PC-3 (cell line): ENCODE data around the gene JDP2. TPM values are rescaled to one million over a fixed set of nuclear protein-coding genes. Genes with fewer than 3 reads are reported as not detected.

Experiments
- ATAC-seq: fragments of 200-7000 bp; cut with Tn5 transposase; 2 replicates; pipeline ENCODE4 v1.9.1; 2020; ENCODE audit warnings: mild to moderate bottlenecking, moderate library complexity
- BruUV-seq: library from RNA; stranded (reverse); fragments of 400-500 nt; replicated peaks from 2 replicates; lab custom pipeline; 2021; lab: Mats Ljungman, UMichigan
- CTCF ChIA-PET: fragments of 300-600 bp; sonication (Branson Sonifier 250); formaldehyde crosslinking; loops from one replicate; lab custom pipeline; 2022; ENCODE audit warnings: antibody characterized with exemption; lab: Charles Lee
- POLR2A ChIA-PET: fragments of 300-600 bp; sonication (Branson Sonifier 250); formaldehyde crosslinking; loops from one replicate; lab custom pipeline; 2022; ENCODE audit warnings: antibody characterized with exemption; ENCODE audit not compliant: unreplicated experiment; lab: Charles Lee
- DNase-seq: peaks from one replicate; pipeline ENCODE4 v3.0.0-alpha.2; 2015
- H2AFZ ChIP-seq: fragments of 300-600 bp; sonication (generic); 2 replicates; pipeline ENCODE4 v1.6.0; 2016; ENCODE audit warnings: antibody characterized with exemption, low read length
- H3F3A ChIP-seq: fragments of 300-600 bp; sonication (generic); one replicate; pipeline ENCODE4 v1.6.0; 2017; ENCODE audit warnings: antibody characterized with exemption, low read length, control low read depth, mild to moderate bottlenecking; ENCODE audit not compliant: unreplicated experiment
- H3K27ac ChIP-seq: fragments of 300-600 bp; sonication (generic); 2 replicates; pipeline ENCODE4 v1.5.1; 2016; ENCODE audit warnings: mild to moderate bottlenecking, low read length
- H3K27me3 ChIP-seq: fragments of 300-600 bp; sonication (generic); 2 replicates; pipeline ENCODE4 v1.6.1; 2016; ENCODE audit warnings: low read length, mixed read lengths
- H3K36me3 ChIP-seq: fragments of 300-600 bp; sonication (generic); 2 replicates; pipeline ENCODE4 v1.6.1; 2016; ENCODE audit warnings: low read depth, mixed run types, low read length, mixed read lengths
- H3K4me1 ChIP-seq: fragments of 300-600 bp; sonication (generic); 2 replicates; pipeline ENCODE4 v1.5.1; 2016; ENCODE audit warnings: low read length; ENCODE audit not compliant: insufficient read depth
- H3K4me2 ChIP-seq: fragments of 300-600 bp; sonication (generic); 2 replicates; pipeline ENCODE4 v1.6.0; 2016; ENCODE audit warnings: low read length
- H3K4me3 ChIP-seq: fragments of 300-600 bp; sonication (generic); 2 replicates; pipeline ENCODE4 v1.5.1; 2016; ENCODE audit warnings: mild to moderate bottlenecking, low read length, mixed read lengths
- H3K79me2 ChIP-seq: fragments of 300-600 bp; sonication (generic); 2 replicates; pipeline ENCODE4 v1.6.1; 2017; ENCODE audit warnings: low read length, mixed read lengths
- H3K9ac ChIP-seq: fragments of 300-600 bp; sonication (generic); 2 replicates; pipeline ENCODE4 v1.6.0; 2016; ENCODE audit warnings: mild to moderate bottlenecking, low read length
- H3K9me2 ChIP-seq: fragments of 300-600 bp; sonication (generic); replicated peaks from 2 replicates; pipeline ENCODE4 v1.6.1; 2016; ENCODE audit warnings: mixed run types, low read length, mixed read lengths
- H3K9me3 ChIP-seq: fragments of 300-600 bp; sonication (generic); 2 replicates; pipeline ENCODE4 v1.6.1; 2016; ENCODE audit warnings: low read length, mixed read lengths
- H4K20me1 ChIP-seq: fragments of 300-600 bp; sonication (generic); 2 replicates; pipeline ENCODE4 v1.6.1; 2016; ENCODE audit warnings: low read length, mixed read lengths
- EZH2 ChIP-seq: fragments of 300-600 bp; sonication (generic); IDR thresholded peaks from one replicate; pipeline ENCODE4 v1.6.1; 2017; ENCODE audit warnings: antibody characterized with exemption, mild to moderate bottlenecking, low read length; ENCODE audit not compliant: unreplicated experiment
- EZH2phosphoT487 ChIP-seq: fragments of 300-600 bp; sonication (generic); IDR thresholded peaks from 2 replicates; pipeline ENCODE4 v1.6.1; 2018; ENCODE audit warnings: mild to moderate bottlenecking, antibody characterized with exemption, low read length, borderline replicate concordance
- intact Hi-C: fragments of 100-400 bp; cut with micrococcal nuclease; formaldehyde crosslinking; loops from 2 replicates; pipeline ENCODE4 v1.9.0; 2023
- total RNA-seq: library from RNA; depleted of rRNA; stranded (reverse); fragments of >200 nt; gene quantifications from 2 replicates; pipeline ENCODE4 v1.2.3, GENCODE V29; 2014
- TF ChIP-seq, protein P1 (sequence below): fragments of 300-600 bp; sonication (generic); conservative IDR thresholded peaks from 2 replicates; pipeline ENCODE4 v1.5.1; 2017; ENCODE audit warnings: antibody characterized with exemption, low read depth, mild to moderate bottlenecking, low read length

Gene JDP2
- total RNA-seq, 1 experiment from 2014 or later, result 5.8 TPM

DNA sequence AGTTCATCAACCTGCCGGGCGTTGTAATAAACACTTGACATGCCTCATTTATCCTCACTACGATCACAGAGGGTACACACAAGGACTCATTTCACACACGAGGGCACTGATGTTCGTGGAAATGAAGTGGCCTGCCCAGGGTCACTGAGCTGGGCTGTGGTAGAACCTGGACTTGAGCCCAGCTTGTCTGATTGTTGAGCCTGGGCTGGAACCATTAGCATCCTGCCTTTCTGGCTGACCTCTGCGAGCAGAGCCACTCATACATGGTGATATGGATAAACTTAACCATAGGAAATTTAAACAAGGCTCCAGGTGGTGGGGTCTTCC, 16.6 kb upstream of the JDP2 start:
- Histone ChIP-seq H3K27me3 (no peaks in the 10 kb centered on the region), H3K36me3 (no peaks in the 10 kb centered on the region), H3K9ac (no peak overlapping the region), H3K4me2 (no peak overlapping the region), H3K9me2 (no peaks in the 10 kb centered on the region), H3K9me3 (no peaks in the 10 kb centered on the region), H3K4me3 (no peak overlapping the region), H3K4me1 (no peaks in the 10 kb centered on the region), H3K79me2 (no peaks in the 10 kb centered on the region), H3K27ac (no peak overlapping the region), H4K20me1 (no peaks in the 10 kb centered on the region), H2AFZ (no peak overlapping the region), H3F3A (no peaks in the 10 kb centered on the region)
- intact Hi-C loops, result no loop called here
- POLR2A ChIA-PET, result no interaction called here
- ATAC-seq (no peak), DNase-seq (no peak)
- CTCF ChIA-PET, result no interaction called here
- BruUV-seq, result no TSS peak
- TF ChIP-seq, protein P1, sequence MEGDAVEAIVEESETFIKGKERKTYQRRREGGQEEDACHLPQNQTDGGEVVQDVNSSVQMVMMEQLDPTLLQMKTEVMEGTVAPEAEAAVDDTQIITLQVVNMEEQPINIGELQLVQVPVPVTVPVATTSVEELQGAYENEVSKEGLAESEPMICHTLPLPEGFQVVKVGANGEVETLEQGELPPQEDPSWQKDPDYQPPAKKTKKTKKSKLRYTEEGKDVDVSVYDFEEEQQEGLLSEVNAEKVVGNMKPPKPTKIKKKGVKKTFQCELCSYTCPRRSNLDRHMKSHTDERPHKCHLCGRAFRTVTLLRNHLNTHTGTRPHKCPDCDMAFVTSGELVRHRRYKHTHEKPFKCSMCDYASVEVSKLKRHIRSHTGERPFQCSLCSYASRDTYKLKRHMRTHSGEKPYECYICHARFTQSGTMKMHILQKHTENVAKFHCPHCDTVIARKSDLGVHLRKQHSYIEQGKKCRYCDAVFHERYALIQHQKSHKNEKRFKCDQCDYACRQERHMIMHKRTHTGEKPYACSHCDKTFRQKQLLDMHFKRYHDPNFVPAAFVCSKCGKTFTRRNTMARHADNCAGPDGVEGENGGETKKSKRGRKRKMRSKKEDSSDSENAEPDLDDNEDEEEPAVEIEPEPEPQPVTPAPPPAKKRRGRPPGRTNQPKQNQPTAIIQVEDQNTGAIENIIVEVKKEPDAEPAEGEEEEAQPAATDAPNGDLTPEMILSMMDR, result no peak
- TF ChIP-seq EZH2 (no peak), EZH2phosphoT487 (no peak)

- TF ChIP-seq EZH2phosphoT487, result no peak
- H3K27ac ChIP-seq, result no peak overlapping the region
- no peaks in the 10 kb centered on the region for H3K27me3 ChIP-seq
- H2AFZ ChIP-seq, result no peak overlapping the region
- no peaks in the 10 kb centered on the region for H3K9me3 ChIP-seq
- no peak overlapping the region for H3K9ac ChIP-seq
- ChIA-PET CTCF (no interaction called here), POLR2A (no interaction called here)
- H3K79me2 ChIP-seq, result no peaks in the 10 kb centered on the region
- BruUV-seq, result no TSS peak
- no peak overlapping the region for H3K4me2 ChIP-seq
- no peaks in the 10 kb centered on the region for H4K20me1 ChIP-seq
- ATAC-seq (no peak), DNase-seq (no peak)
- no peaks in the 10 kb centered on the region for H3K36me3 ChIP-seq
- H3K9me2 ChIP-seq, result no peaks in the 10 kb centered on the region
- no peaks in the 10 kb centered on the region for H3K4me1 ChIP-seq
- H3K4me3 ChIP-seq, result no peak overlapping the region
- no peaks in the 10 kb centered on the region for H3F3A ChIP-seq
- intact Hi-C loops, result no loop called here
Observed at GRCh38 chr14:75413013-75413412, 14.8 kb upstream of the JDP2 start.

DNA sequence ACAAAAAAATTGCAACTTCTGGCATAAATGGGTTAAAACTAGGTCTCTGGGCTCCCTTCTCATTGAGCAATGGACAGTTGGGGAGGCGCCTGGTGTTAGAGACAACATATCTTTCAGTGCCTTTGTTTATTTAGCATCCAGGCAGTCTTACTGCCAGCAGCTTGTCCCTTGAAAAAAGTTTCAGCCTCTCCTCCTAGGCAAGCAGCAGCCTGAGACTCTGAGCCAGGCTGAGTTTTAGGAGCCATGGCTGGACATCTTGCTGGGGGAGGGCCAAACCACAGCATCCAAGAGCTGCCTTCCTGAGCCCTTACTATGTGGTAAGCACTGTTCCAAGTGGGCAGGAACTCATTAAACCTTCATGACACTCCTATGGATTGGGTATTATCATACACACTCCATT, 10.1 kb upstream of the JDP2 start:
- no peak overlapping the region for H3K4me2 ChIP-seq
- no TSS peak for BruUV-seq
- H3K9me3 ChIP-seq, result no peaks in the 10 kb centered on the region
- H3K9ac ChIP-seq, result no peak overlapping the region
- H2AFZ ChIP-seq, result no peak overlapping the region
- H3K9me2 ChIP-seq, result no peaks in the 10 kb centered on the region
- no peaks in the 10 kb centered on the region for H4K20me1 ChIP-seq
- no peak overlapping the region for H3K4me3 ChIP-seq
- ATAC-seq, result no peak
- ChIA-PET CTCF (no interaction called here), POLR2A (no interaction called here)
- no peaks in the 10 kb centered on the region for H3K79me2 ChIP-seq
- H3K27ac ChIP-seq, result no peak overlapping the region
- H3K27me3 ChIP-seq, result no peaks in the 10 kb centered on the region
- no peaks in the 10 kb centered on the region for H3K36me3 ChIP-seq
- peaks cover 5% of the 10 kb centered on the region; the same call in 1 of the 2 replicates for H3K4me1 ChIP-seq
- DNase-seq, result no peak
- no peaks in the 10 kb centered on the region for H3F3A ChIP-seq
- intact Hi-C loops, result no loop called here
- TF ChIP-seq EZH2phosphoT487 (no peak), EZH2 (no peak)
- TF ChIP-seq, protein P1, result no peak
